ENCODE data around the gene EMP1. TPM values are rescaled to one million over a fixed set of nuclear protein-coding genes. Genes with fewer than 3 reads are reported as not detected.

EMP1 gene
- total RNA-seq, 1 experiment from 2014 or later: 3.4 TPM

GRCh38 chr12:13198876-13199275, 2.4 kb downstream of the EMP1 start:
- Histone ChIP-seq H3K9me3 (replicated peaks) (no peaks in the 10 kb centered on the region), H3K36me3 (no peaks in the 10 kb centered on the region), H3K4me1 (peaks cover 33% of the 10 kb centered on the region), H3K27ac (peak overlapping the region; percentile 32), H3K27me3 (no peaks in the 10 kb centered on the region), H3K4me3 (peak overlapping the region; percentile 49)
- peak; percentile 25 to 53 for DNase-seq

GRCh38 chr12:13199592-13199991, 3.1 kb downstream of the EMP1 start:
- peak overlapping the region; percentile 49; the same call in 1 of the 2 replicates for H3K4me3 ChIP-seq
- H3K36me3 ChIP-seq: no peaks in the 10 kb centered on the region
- H3K9me3 ChIP-seq (replicated peaks): no peaks in the 10 kb centered on the region
- H3K27ac ChIP-seq: no peak overlapping the region
- no peak for DNase-seq
- no peaks in the 10 kb centered on the region for H3K27me3 ChIP-seq
- H3K4me1 ChIP-seq: peaks cover 40% of the 10 kb centered on the region

- H3K4me3 ChIP-seq: no peak overlapping the region
- H3K27ac ChIP-seq: no peak overlapping the region
- no peaks in the 10 kb centered on the region for H3K27me3 ChIP-seq
- DNase-seq: no peak
- no peaks in the 10 kb centered on the region for H3K36me3 ChIP-seq
- no peaks in the 10 kb centered on the region for H3K9me3 ChIP-seq (replicated peaks)
- peaks cover 50% of the 10 kb centered on the region for H3K4me1 ChIP-seq
These were observed 4.3 kb downstream of the EMP1 start for GRCh38 chr12:13200841-13201240.

GRCh38 chr12:13203034-13203922, 6.8 kb downstream of the EMP1 start:
- Histone ChIP-seq H3K27ac (no peak overlapping the region), H3K27me3 (no peaks in the 10 kb centered on the region), H3K36me3 (no peaks in the 10 kb centered on the region), H3K4me1 (peaks cover 55% of the 10 kb centered on the region), H3K4me3 (no peak overlapping the region), H3K9me3 (replicated peaks) (no peaks in the 10 kb centered on the region)
- no peak for DNase-seq

- Histone ChIP-seq H3K36me3 (no peaks in the 10 kb centered on the region), H3K9me3 (replicated peaks) (no peaks in the 10 kb centered on the region), H3K27me3 (no peaks in the 10 kb centered on the region), H3K4me3 (no peak overlapping the region), H3K4me1 (peaks cover 53% of the 10 kb centered on the region), H3K27ac (peak overlapping the region; percentile 27)
- peak; percentile 19 to 42 for DNase-seq
These were observed 7.9 kb downstream of the EMP1 start for GRCh38 chr12:13204428-13204827.

- Histone ChIP-seq H3K9me3 (replicated peaks) (no peaks in the 10 kb centered on the region), H3K4me1 (peaks cover 53% of the 10 kb centered on the region), H3K27me3 (no peaks in the 10 kb centered on the region), H3K27ac (peak overlapping the region; percentile 85), H3K4me3 (no peak overlapping the region), H3K36me3 (no peaks in the 10 kb centered on the region)
- DNase-seq: peak; percentile 84 to 87
These were observed 9.5 kb downstream of the EMP1 start for GRCh38 chr12:13205809-13206559.

- H3K4me3 ChIP-seq: no peak overlapping the region
- H3K27me3 ChIP-seq: no peaks in the 10 kb centered on the region
- H3K36me3 ChIP-seq: no peaks in the 10 kb centered on the region
- no peak for DNase-seq
- H3K4me1 ChIP-seq: peaks cover 54% of the 10 kb centered on the region
- H3K27ac ChIP-seq: peak overlapping the region; percentile 85
- H3K9me3 ChIP-seq (replicated peaks): no peaks in the 10 kb centered on the region
These were observed 10.0 kb downstream of the EMP1 start for GRCh38 chr12:13206560-13206897.

- Histone ChIP-seq H3K9me3 (replicated peaks) (no peaks in the 10 kb centered on the region), H3K27ac (no peak overlapping the region), H3K4me3 (no peak overlapping the region), H3K4me1 (peaks cover 53% of the 10 kb centered on the region), H3K27me3 (no peaks in the 10 kb centered on the region), H3K36me3 (no peaks in the 10 kb centered on the region)
- peak in 1 of 2 experiments; percentile 48 for DNase-seq
These were observed 12.3 kb downstream of the EMP1 start for GRCh38 chr12:13208533-13209435.

GRCh38 chr12:13209436-13210235, 13.1 kb downstream of the EMP1 start:
- Histone ChIP-seq H3K36me3 (no peaks in the 10 kb centered on the region), H3K4me1 (peaks cover 45% of the 10 kb centered on the region), H3K9me3 (replicated peaks) (no peaks in the 10 kb centered on the region), H3K27me3 (no peaks in the 10 kb centered on the region), H3K27ac (no peak overlapping the region), H3K4me3 (no peak overlapping the region)
- DNase-seq: no peak

- no peak overlapping the region for H3K27ac ChIP-seq
- no peak for DNase-seq
- no peaks in the 10 kb centered on the region for H3K9me3 ChIP-seq (replicated peaks)
- H3K36me3 ChIP-seq: no peaks in the 10 kb centered on the region
- no peaks in the 10 kb centered on the region for H3K27me3 ChIP-seq
- peaks cover 37% of the 10 kb centered on the region for H3K4me1 ChIP-seq
- H3K4me3 ChIP-seq: no peak overlapping the region
These were observed 14.0 kb downstream of the EMP1 start for GRCh38 chr12:13210236-13211190.

- Histone ChIP-seq H3K9me3 (replicated peaks) (no peaks in the 10 kb centered on the region), H3K27me3 (no peaks in the 10 kb centered on the region), H3K27ac (no peak overlapping the region), H3K4me3 (no peak overlapping the region), H3K36me3 (no peaks in the 10 kb centered on the region), H3K4me1 (peaks cover 31% of the 10 kb centered on the region)
- DNase-seq: no peak
These were observed 14.8 kb downstream of the EMP1 start for GRCh38 chr12:13211191-13211858.

GRCh38 chr12:13211859-13212664, 15.5 kb downstream of the EMP1 start:
- Histone ChIP-seq H3K9me3 (replicated peaks) (no peaks in the 10 kb centered on the region), H3K36me3 (no peaks in the 10 kb centered on the region), H3K27ac (no peak overlapping the region), H3K4me3 (no peak overlapping the region), H3K27me3 (no peaks in the 10 kb centered on the region), H3K4me1 (peaks cover 23% of the 10 kb centered on the region)
- DNase-seq: peak; percentile 64 to 87

All from SJCRH30 (cell line).